ENCODE data around the gene MAP3K10.
"Not testable (repeated sequence)": the region's sequence is repeated elsewhere in the genome, so short reads cannot be mapped to it uniquely, and the experiment has no call there.

DNA sequence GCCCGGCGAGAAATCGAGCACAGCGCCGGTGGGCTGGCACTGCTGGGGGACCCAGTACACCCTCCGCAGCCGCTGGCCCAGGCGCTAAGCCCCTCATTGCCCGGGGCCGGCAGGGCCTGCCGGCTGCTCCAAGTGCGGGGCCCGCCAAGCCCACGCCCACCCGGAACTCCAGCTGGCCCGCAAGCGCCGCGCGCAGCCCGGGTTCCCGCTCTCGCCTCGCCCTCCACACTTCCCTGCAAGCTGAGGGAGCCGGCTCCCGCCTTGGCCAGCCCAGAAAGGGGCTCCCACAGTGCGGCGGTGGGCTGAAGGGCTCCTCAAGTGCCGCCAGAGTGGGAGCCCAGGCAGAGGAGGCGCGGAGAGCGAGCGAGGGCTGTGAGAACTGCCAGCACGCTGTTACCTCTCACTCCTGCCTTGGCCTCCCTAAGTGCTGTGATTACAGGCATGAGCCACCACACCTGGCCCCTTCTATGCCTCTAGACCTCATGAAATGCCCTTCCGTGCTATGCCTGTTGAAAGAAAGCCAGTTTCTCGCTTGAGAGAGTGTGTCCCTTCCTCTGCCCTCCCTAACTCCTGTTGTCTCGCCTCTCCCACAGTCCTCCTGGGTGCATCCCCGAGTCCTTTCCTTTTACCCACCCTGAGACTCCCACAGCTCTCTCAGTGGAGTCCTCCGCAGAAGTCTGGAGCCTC lies 20.8 kb upstream of the MAP3K10 start:
- TF ChIP-seq, protein P1, sequence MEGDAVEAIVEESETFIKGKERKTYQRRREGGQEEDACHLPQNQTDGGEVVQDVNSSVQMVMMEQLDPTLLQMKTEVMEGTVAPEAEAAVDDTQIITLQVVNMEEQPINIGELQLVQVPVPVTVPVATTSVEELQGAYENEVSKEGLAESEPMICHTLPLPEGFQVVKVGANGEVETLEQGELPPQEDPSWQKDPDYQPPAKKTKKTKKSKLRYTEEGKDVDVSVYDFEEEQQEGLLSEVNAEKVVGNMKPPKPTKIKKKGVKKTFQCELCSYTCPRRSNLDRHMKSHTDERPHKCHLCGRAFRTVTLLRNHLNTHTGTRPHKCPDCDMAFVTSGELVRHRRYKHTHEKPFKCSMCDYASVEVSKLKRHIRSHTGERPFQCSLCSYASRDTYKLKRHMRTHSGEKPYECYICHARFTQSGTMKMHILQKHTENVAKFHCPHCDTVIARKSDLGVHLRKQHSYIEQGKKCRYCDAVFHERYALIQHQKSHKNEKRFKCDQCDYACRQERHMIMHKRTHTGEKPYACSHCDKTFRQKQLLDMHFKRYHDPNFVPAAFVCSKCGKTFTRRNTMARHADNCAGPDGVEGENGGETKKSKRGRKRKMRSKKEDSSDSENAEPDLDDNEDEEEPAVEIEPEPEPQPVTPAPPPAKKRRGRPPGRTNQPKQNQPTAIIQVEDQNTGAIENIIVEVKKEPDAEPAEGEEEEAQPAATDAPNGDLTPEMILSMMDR (IDR thresholded peaks at IDR 0.05) = not testable (repeated sequence)
- TF ChIP-seq EZH2 (IDR thresholded peaks at IDR 0.05; ENCODE audit: borderline replicate concordance, insufficient read depth, low read depth, low read length, poor library complexity, severe bottlenecking) = not testable (repeated sequence)
